Neural cell (in vitro differentiated cells): ENCODE data around the gene GNLY.

Source experiments
- CTCF ChIP-seq: fragments of 450-650 bp; IDR thresholded peaks from 2 replicates; pipeline ENCODE4 v1.5.1; 2014; ENCODE audit warnings: antibody characterized with exemption, mild to moderate bottlenecking, moderate library complexity; ENCODE audit not compliant: poor library complexity, severe bottlenecking
- EP300 ChIP-seq: fragments of 450-650 bp; conservative IDR thresholded peaks from 2 replicates; pipeline ENCODE4 v1.6.1; 2014; ENCODE audit warnings: antibody characterized with exemption, mild to moderate bottlenecking, moderate library complexity; ENCODE audit not compliant: poor library complexity, severe bottlenecking

GRCh38 chr2:85684380-85684779 lies 9.8 kb upstream of the GNLY start:
- TF ChIP-seq CTCF (no peak), EP300 (no peak)
